HepG2 (cell line): ENCODE measurements around the gene COL27A1. TPM values are rescaled to one million over a fixed set of nuclear protein-coding genes. Genes with fewer than 3 reads are reported as not detected.

Experiments used
- ATAC-seq: fragments of 200-7000 bp; cut with Tn5 transposase; 3 replicates; pipeline ENCODE4 v1.9.1; 2020; ENCODE audit warnings: mild to moderate bottlenecking, moderate library complexity
- BruUV-seq: library from RNA; stranded (reverse); fragments of 400-500 nt; replicated peaks from 2 replicates; lab custom pipeline; 2021; lab: Mats Ljungman, UMichigan
- CTCF ChIA-PET: fragments of 300-600 bp; formaldehyde crosslinking; extraction: SDS; loops from one replicate; lab custom pipeline; 2021; ENCODE audit warnings: low total read pairs, inconsistent platforms, low intra/inter-chr PET ratio; lab: Yijun Ruan, JAX
- POLR2A ChIA-PET: fragments of 350-600 bp; sonication (Branson Sonifier 250); formaldehyde crosslinking; loops from one replicate; lab custom pipeline; 2020; ENCODE audit warnings: antibody characterized with exemption, inconsistent platforms; lab: Yijun Ruan, JAX
- DNase-seq: peaks from one replicate; pipeline ENCODE4 v3.0.0-alpha.2; 2015; ENCODE audit warnings: low spot score
- FAIRE-seq: peaks from 3 replicates; lab custom pipeline; 2011; peaks lifted over from hg19 to GRCh38; lab: Jason Lieb, UNC
- H2AFZ ChIP-seq: one replicate; pipeline ENCODE4 v1.6.1; 2011; ENCODE audit warnings: low read length, inconsistent platforms
- H3K27ac ChIP-seq: fragments of 300-600 bp; 3 replicates; pipeline ENCODE4 v1.8.0; 2011; ENCODE audit warnings: mixed run types, mild to moderate bottlenecking, mixed read lengths, low read length, inconsistent platforms; ENCODE audit not compliant: insufficient read depth; ENCODE audit errors: extremely low read length
- H3K27me3 ChIP-seq, 2 experiments: fragments of 200-600 bp in 1 of 2; 2 replicates in 1 of 2; 3 replicates in 1 of 2; pipeline versions ENCODE4 v1.6.0 to v1.8.0; 2011; ENCODE audit warnings: low read length in 2 of 2, mild to moderate bottlenecking in 2 of 2, moderate library complexity in 2 of 2, inconsistent platforms in 1 of 2; ENCODE audit not compliant: insufficient read depth in 2 of 2, control insufficient read depth in 1 of 2
- H3K36me3 ChIP-seq, 2 experiments: fragments of 200-600 bp in 1 of 2; replicated peaks in 1 of 2; 2 replicates in 1 of 2; 3 replicates in 1 of 2; pipeline versions ENCODE4 v1.5.1 to v1.8.0; 2011; ENCODE audit warnings: low read length in 2 of 2, inconsistent platforms in 1 of 2; ENCODE audit not compliant: insufficient read depth in 2 of 2, control insufficient read depth in 1 of 2
- H3K4me1 ChIP-seq: 2 replicates; pipeline ENCODE4 v1.5.1; 2012; ENCODE audit warnings: low read length, inconsistent platforms; ENCODE audit not compliant: insufficient read depth
- H3K4me2 ChIP-seq: 2 replicates; pipeline ENCODE4 v1.6.0; 2011; ENCODE audit warnings: low read depth, low read length, inconsistent platforms
- H3K4me3 ChIP-seq, 3 experiments: fragments of 200-600 bp in 1 of 3; sonication (generic), shearing (Covaris generic) in 1 of 3; replicated peaks in 1 of 3; 2 replicates each; pipeline ENCODE4 v1.5.1; 2011 to 2016; ENCODE audit warnings: low read length in 3 of 3, inconsistent platforms in 2 of 3, low read depth in 2 of 3, mild to moderate bottlenecking in 2 of 3, control low read depth in 1 of 3, mixed read lengths in 1 of 3; ENCODE audit not compliant: insufficient read depth in 1 of 3
- H3K79me2 ChIP-seq: one replicate; pipeline ENCODE4 v1.6.1; 2011; ENCODE audit warnings: low read length, inconsistent platforms; ENCODE audit not compliant: insufficient read depth
- H3K9ac ChIP-seq: 2 replicates; pipeline ENCODE4 v1.6.0; 2011; ENCODE audit warnings: mild to moderate bottlenecking, low read depth, low read length, inconsistent platforms; ENCODE audit not compliant: insufficient read depth
- H3K9me3 ChIP-seq: 2 replicates; pipeline ENCODE4 v1.5.1; 2012; ENCODE audit warnings: mild to moderate bottlenecking, low read length
- H4K20me1 ChIP-seq: 2 replicates; pipeline ENCODE4 v1.6.0; 2011; ENCODE audit warnings: inconsistent platforms, mild to moderate bottlenecking, low read length, moderate library complexity; ENCODE audit not compliant: insufficient read depth
- AGO1 ChIP-seq: fragments of 200-400 bp; formaldehyde crosslinking; IDR thresholded peaks from 2 replicates; pipeline ENCODE4 v1.6.1; 2017; ENCODE audit warnings: mild to moderate bottlenecking, low read depth, low read length, moderate library complexity; ENCODE audit not compliant: poor library complexity, severe bottlenecking
- AKAP8 ChIP-seq: sonication (generic); formaldehyde crosslinking; IDR thresholded peaks from 2 replicates; pipeline ENCODE4 v1.5.1; 2020; ENCODE audit warnings: mild to moderate bottlenecking, missing genetic modification reagents
- CBX1 ChIP-seq: IDR thresholded peaks from one replicate; pipeline ENCODE4 v1.6.1; 2016; ENCODE audit warnings: antibody characterized with exemption, low read depth
- ETV6 ChIP-seq: sonication (generic); formaldehyde crosslinking; conservative IDR thresholded peaks from 2 replicates; pipeline ENCODE4 v1.4.0; 2020; ENCODE audit warnings: missing genetic modification reagents
- RBM22 ChIP-seq: fragments of 200-400 bp; formaldehyde crosslinking; optimal IDR thresholded peaks from 2 replicates; pipeline ENCODE3; 2017; ENCODE audit warnings: mild to moderate bottlenecking, low read length, moderate library complexity
- ZNF335 ChIP-seq: sonication (generic); formaldehyde crosslinking; IDR thresholded peaks from 2 replicates; pipeline ENCODE4 v1.4.0; 2020; ENCODE audit warnings: missing genetic modification reagents
- ZNF629 ChIP-seq: sonication (generic); formaldehyde crosslinking; conservative IDR thresholded peaks from 2 replicates; pipeline ENCODE4 v1.5.0; 2020; ENCODE audit warnings: missing genetic modification reagents
- ZNF652 ChIP-seq: IDR thresholded peaks from 2 replicates; pipeline ENCODE4 v1.6.1; 2016; ENCODE audit warnings: low read depth, borderline replicate concordance
- WGBS: methylation state at CpG from one replicate; pipeline ENCODE4 v1.1.6; 2017; ENCODE audit warnings: low lambda C conversion rate; 5-methylcytosine and 5-hydroxymethylcytosine counted together
- in situ Hi-C: cut with HindIII; loops from 2 replicates; pipeline ENCODE4 v1.10.0; 2017; ENCODE audit warnings: low pct_unique_long_range_greater_than_20kb; ENCODE audit not compliant: extremely low pct_ligation_motif_present
- intact Hi-C: fragments of 100-400 bp; cut with micrococcal nuclease; formaldehyde crosslinking; loops from one replicate; pipeline ENCODE4 v1.10.0; 2022; ENCODE audit not compliant: unreplicated experiment
- polyA plus RNA-seq, 8 experiments: library from polyadenylated mRNA; depleted of rRNA in 3 of 8; stranded (reverse) in 7 of 8; unstranded in 1 of 8; fragments of >200 nt; fragmentation: Illumina TruSeq in 4 of 8; extraction: Trizol in 4 of 8; gene quantifications; 2 replicates each; pipeline versions ENCODE4 v1.2.1 to v1.2.3, GENCODE V29; 2011 to 2016; ENCODE audit warnings: low read depth in 4 of 8, missing spikeins in 1 of 8, mixed read lengths in 1 of 8; ENCODE audit not compliant: insufficient read depth in 1 of 8
- total RNA-seq, 5 experiments: library from RNA; depleted of rRNA; stranded (reverse); fragments of >200 nt; fragmentation: Illumina TruSeq; extraction: Trizol; gene quantifications; 2 replicates each; pipeline ENCODE4 v1.2.3, GENCODE V29; 2016; ENCODE audit warnings: low read depth in 1 of 5
- TF ChIP-seq, protein P1 (sequence below): sonication (generic); formaldehyde crosslinking; IDR thresholded peaks from 2 replicates; pipeline ENCODE4 v1.5.0; 2020; ENCODE audit warnings: missing genetic modification reagents

COL27A1 gene
- total and polyA plus RNA-seq, 2 of the 13 experiments (the other 11 are each of a cell fraction or from before 2014, with no cell fraction given), result 71.3 to 89.1 TPM

DNA sequence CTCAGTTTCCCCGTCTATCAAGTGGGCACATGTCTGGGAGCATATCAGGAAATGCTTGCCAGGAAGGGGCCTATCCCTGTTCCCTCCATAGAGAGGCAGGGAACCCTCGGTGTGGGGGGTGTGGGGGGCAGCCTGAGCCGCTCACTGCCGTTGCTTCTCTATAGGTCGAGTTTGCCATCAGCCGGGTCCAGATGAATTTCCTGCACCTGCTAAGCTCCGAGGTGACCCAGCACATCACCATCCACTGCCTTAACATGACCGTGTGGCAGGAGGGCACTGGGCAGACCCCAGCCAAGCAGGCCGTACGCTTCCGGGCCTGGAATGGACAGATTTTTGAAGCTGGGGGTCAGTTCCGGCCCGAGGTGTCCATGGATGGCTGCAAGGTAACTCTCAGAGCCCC lies 153.8 kb downstream of the COL27A1 start:
- BruUV-seq, result no TSS peak
- Histone ChIP-seq H4K20me1 (no peaks in the 10 kb centered on the region), H3K36me3 (peaks cover 39 to 63% of the 10 kb centered on the region in 2 experiments), H3K9ac (no peak overlapping the region), H3K27ac (no peak overlapping the region), H3K9me3 (no peaks in the 10 kb centered on the region), H2AFZ (no peak overlapping the region), H3K79me2 (no peaks in the 10 kb centered on the region), H3K4me3 (no peak overlapping the region), H3K27me3 (no peaks in the 10 kb centered on the region), H3K4me2 (no peak overlapping the region), H3K4me1 (peaks cover 13% of the 10 kb centered on the region)
- no peak for FAIRE-seq
- no peak for DNase-seq
- ATAC-seq, result no peak
- intact Hi-C loops, result no loop called here
- in situ Hi-C loops, result no loop called here
- ChIA-PET CTCF (no interaction called here), POLR2A (no interaction called here)
- TF ChIP-seq RBM22, result no peak
- no peak for TF ChIP-seq AKAP8 (CRISPR knock-in tag)
- peak; percentile 38; the same call in 1 of the 2 replicates for TF ChIP-seq ZNF629
- no peak for TF ChIP-seq ZNF652
- TF ChIP-seq CBX1, result no peak
- TF ChIP-seq ZNF335, result no peak
- no peak for TF ChIP-seq AGO1
- TF ChIP-seq ETV6 (CRISPR knock-in tag), result no peak
- TF ChIP-seq, protein P1, sequence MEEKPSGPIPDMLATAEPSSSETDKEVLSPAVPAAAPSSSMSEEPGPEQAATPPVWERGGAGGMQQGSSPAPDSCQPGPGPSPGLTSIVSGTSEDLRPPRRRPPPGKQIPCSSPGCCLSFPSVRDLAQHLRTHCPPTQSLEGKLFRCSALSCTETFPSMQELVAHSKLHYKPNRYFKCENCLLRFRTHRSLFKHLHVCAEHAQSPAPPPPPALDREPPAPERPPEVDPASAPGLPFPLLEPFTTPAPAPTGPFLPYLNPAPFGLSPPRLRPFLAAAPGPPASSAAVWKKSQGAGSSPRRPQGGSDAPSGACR (CRISPR knock-in tag), result no peak
- WGBS, result 93% methylated on average over 11 of the region's 13 CpGs
